Prostate gland (tissue), 2 donors: ENCODE measurements around the gene ACTN2.

Source experiments
- CTCF ChIP-seq, 4 experiments: fragments of 200-600 bp in 2 of 4; fragments of 450-650 bp in 2 of 4; sonication (generic) in 2 of 4; IDR thresholded peaks; 1 replicate in 3 of 4; 2 replicates in 1 of 4; pipeline ENCODE4 v1.5.1; 2016 to 2019; ENCODE audit warnings: antibody characterized with exemption in 4 of 4, mild to moderate bottlenecking in 2 of 4, moderate library complexity in 2 of 4
- POLR2AphosphoS5 ChIP-seq: sonication (generic); formaldehyde crosslinking; IDR thresholded peaks from one replicate; pipeline ENCODE4 v1.6.1; 2017; ENCODE audit warnings: antibody characterized with exemption

GRCh38 chr1:236774926-236775325, 88.6 kb downstream of the ACTN2 start:
- TF ChIP-seq CTCF (IDR thresholded peaks at IDR 0.05) = peak in 1 of 4 experiments; percentile 10
- no peak for TF ChIP-seq POLR2AphosphoS5
